Hematopoietic multipotent progenitor cell (in vitro differentiated cells): Measurements from ENCODE around the gene ATP13A3. TPM values are rescaled to one million over a fixed set of nuclear protein-coding genes. Genes with fewer than 3 reads are reported as not detected.
A peak's percentile ranks its signal among the peaks of the same experiment; 100 is the strongest.

Experiments
- DNase-seq, 3 donors: peaks; one replicate each; pipeline ENCODE4 v3.0.0-alpha.2; 2011 to 2015; ENCODE audit warnings: low read depth in 2 of 3, low spot score in 2 of 3
- total RNA-seq: library from RNA; depleted of rRNA; stranded (reverse); fragments of >200 nt; gene quantifications from one replicate; pipeline ENCODE4 v1.2.3, GENCODE V29; 2012

The ATP13A3 gene
- total RNA-seq, 1 donor, result 19.4 TPM

GRCh38 chr3:194447161-194447560, 39.6 kb downstream of the ATP13A3 start:
- no peak for DNase-seq

- no peak for DNase-seq
Observed at GRCh38 chr3:194446754-194447153, 40.0 kb downstream of the ATP13A3 start.

GRCh38 chr3:194446172-194446571, 40.6 kb downstream of the ATP13A3 start:
- no peak for DNase-seq

DNA sequence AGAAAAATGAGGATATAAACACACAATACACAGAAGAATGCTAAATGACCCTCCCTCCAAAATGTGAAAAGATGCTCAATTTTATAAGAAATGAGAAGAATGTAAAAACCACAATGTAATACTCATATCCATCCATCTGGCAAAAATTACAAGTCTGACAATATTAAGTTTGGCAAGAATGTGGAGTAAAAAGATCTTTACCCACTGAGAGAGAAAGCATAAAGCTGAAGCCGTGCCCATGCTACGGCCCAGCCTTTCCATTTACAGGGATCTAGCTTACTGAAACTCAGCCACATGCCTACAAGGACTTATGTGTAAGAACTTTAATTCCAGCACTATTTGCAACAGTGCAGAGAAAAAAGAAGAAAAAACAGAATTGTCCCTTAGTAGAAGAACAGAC, 42.9 kb downstream of the ATP13A3 start:
- no peak for DNase-seq

- no peak for DNase-seq
Observed at GRCh38 chr3:194440756-194441155, 46.0 kb downstream of the ATP13A3 start.

- no peak for DNase-seq
Observed at GRCh38 chr3:194439881-194440550, 46.8 kb downstream of the ATP13A3 start.

DNA sequence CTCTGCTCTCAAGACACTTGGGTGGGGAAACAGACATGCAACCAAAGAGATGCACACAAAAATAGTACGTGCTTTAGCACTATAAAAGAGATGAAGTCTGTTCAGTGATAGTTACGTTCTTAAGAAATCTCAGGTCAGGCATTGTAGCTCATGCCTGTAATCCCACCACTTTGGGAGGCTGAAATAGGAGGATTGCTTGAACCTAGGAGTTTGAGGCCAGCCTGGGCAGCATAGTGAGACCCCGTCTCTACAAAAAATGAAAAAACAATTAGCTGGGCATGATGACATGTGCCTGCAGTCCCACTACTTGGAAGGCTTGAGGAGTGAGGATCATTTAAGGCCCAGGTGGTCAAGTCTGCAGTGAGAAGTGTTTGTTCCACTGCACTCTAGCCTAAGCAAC, 52.3 kb downstream of the ATP13A3 start:
- DNase-seq, result no peak

GRCh38 chr3:194431554-194431953, 55.2 kb downstream of the ATP13A3 start:
- no peak for DNase-seq

- DNase-seq, result no peak
Observed at GRCh38 chr3:194425399-194425798, 61.4 kb downstream of the ATP13A3 start.

DNA sequence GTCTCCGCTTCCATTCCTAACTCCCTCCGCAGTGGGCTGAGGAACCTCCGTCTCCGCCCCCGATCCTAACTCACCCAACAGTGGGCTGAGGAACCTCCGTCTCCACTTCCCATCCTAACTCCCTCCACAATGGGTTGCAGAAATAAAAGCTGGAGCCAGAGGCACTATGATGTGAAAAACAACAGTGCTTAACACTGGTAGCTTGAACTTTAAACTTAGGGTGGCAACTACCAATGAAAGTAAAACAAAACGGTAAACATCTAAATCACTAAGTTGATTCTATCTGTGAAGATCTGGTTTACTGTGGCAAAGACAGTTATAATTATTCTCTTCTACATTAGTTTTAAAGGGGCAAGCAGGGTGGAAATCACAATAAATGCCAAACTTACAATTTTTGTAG, 61.8 kb downstream of the ATP13A3 start:
- no peak for DNase-seq

GRCh38 chr3:194424373-194424772, 62.4 kb downstream of the ATP13A3 start:
- DNase-seq, result no peak

DNA sequence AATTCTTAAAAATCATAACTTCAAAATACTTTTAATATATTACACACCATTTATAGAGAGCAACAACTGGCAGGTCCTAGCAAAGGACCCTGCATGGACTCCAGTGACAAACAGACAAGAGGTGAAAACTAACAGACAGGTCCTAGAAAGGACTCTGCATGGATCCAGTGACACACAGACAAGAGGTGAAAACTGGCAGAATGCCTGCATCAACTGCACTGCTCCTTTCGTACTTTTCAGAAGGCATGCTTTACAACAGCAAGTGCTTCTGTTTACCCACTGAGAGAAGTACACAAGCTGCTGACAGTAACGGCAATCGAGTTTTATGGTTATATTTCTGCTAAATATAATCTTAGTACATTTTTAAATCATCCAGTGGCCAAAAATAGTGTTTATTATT, 63.5 kb downstream of the ATP13A3 start:
- DNase-seq, result no peak

DNA sequence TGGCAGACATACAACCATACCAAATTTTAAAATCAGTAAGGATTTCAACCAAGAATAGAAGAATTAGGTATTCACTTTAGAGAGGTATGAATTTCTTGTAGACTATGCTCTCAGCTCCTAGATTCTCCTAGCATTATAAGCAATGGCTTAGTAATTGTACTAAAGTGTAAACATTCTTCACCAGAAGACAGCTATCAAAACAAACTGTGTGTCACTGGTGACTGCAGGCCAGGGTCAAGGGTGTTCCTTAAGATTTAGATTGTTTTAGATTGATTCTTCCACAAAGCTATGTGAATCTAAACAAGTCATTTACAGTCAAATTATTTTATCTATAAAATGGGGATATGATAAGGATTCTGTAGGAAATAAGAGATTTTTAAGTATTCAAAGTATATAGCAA, 64.6 kb downstream of the ATP13A3 start:
- DNase-seq, result no peak

DNA sequence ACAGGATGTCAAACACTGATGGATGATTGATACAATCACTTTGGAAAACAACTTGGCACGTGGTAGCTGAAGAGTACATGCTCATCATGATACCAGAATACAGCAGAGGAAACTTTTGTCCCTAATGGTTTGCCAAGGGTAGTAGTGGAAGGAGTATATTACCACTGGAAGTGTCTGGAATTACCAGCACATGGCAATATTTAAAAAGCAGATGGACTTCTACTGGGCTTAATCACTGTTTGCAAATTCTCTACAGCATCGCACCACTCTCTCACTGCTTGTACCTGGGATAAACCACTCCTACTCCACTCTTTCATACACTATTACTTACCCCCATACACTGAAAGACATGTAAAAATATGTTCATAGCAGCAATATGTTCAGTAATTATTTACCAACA, 68.1 kb downstream of the ATP13A3 start:
- DNase-seq, result no peak

GRCh38 chr3:194407423-194407822, 79.4 kb downstream of the ATP13A3 start:
- DNase-seq, result no peak

GRCh38 chr3:194405766-194406165, 81.0 kb downstream of the ATP13A3 start:
- no peak for DNase-seq

DNA sequence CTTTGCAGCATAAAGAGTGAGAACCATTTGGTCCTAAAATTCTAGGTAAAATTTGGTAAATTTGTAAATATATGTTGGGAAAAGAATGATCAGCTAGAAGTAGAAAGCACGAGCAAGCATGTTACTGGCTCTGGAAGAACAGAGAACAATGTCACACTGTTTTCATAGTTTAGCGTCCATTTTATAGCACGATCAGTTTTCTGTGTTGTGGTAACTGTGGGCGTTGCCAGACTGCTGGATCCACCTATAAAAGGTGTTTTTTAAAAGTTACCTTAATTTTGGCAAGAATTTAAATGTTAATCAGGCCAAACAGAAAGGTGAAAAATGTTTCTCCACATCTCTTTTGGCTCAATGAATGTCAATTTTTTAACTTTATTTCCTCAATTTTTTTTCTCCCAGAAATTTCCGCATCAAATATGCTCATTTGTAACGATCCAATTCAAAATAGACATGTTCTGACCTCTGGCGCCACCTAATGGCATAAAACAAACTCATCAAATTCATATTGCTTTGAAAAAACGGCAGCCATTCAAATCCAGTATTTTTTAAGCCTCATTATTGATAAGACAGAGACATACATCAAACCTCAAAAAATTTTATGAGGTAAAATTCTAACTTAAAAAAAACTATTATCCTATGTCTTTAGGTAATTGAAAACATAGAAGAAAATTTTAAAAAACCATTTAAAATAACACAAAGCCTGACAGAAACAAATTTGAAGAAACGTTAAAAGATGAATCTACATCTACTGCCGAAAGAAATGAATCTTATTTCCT, 82.2 kb downstream of the ATP13A3 start:
- DNase-seq, result peak; percentile 42 to 69 (median 49)

GRCh38 chr3:194401868-194402329, 84.9 kb downstream of the ATP13A3 start:
- DNase-seq, result no peak

DNA sequence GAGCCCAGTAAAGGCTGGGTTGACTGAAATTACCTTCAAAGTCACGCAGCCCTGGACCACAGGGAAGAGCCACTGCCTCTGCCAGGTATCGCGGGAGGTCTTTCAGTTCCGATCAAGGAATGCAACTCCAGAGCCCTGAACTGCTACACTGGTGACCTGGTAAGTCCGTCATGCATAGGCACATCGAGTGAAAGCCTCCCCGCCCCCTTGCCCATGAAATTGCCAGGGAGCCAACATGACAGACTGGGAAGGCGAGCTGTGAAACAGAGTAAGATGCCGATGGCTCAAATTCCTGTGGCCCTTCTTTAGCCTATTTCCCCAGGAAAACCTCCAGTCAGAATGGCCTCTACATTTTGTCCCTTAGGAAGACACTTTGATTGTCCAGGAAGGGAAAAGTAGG, 85.5 kb downstream of the ATP13A3 start:
- no peak for DNase-seq

GRCh38 chr3:194399874-194400411, 86.9 kb downstream of the ATP13A3 start:
- peak in 1 of 3 donors; percentile 23 for DNase-seq

- DNase-seq, result peak in 1 of 3 donors; percentile 28
Observed at GRCh38 chr3:194399166-194399565, 87.6 kb downstream of the ATP13A3 start, which contains the start of gene GP5. Gene GP5 (minus strand): TSS chr3:194399266. CDS start chr3:194398282, 984 bp downstream.
